GM19372 (cell line): Measurements from ENCODE around the gene CACNA2D2.
A peak's percentile ranks its signal among the peaks of the same experiment; 100 is the strongest.

Experiments used
- ATAC-seq: cut with Tn5 transposase; IDR thresholded peaks from one replicate; pipeline ENCODE4 v1.9.1; 2021; ENCODE audit warnings: mild to moderate bottlenecking, low read depth, moderate library complexity; ENCODE audit not compliant: unreplicated experiment

CACNA2D2 gene

DNA sequence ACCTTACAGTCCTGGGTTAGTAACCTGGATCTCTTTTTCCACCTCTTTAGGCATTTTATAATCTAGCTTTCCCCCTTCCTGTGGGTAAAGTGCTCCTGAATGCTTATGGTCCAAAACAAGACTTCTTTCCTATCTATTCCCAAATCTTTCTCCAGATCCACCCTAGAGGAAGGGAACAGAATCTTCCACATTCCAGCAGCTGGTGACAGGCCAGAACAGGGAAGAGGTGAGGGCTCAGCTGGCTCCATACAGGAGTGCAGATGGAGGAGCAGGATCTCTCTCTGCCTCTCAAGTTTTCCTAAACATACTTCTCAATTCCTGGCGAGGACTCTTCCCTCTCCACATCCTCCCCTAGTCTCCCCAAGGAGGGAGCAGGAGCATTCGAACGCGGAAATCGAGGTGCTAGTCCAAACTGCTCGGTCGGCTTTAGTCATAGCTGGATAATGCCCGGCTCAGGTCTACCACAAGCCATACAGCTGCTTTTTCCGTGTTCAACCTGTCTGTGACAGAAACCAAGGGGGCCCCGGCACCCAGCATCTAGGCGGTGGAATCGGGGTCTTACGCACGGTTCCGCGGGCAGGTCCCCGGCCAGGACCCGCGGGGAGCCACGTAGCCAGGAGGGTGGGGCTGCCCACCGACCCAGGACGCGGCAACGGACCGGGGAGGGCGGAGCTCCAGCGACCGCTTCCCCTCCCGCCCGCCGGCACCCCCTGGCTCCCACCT, 166.8 kb downstream of the CACNA2D2 start:
- ATAC-seq, result peak; percentile 33

DNA sequence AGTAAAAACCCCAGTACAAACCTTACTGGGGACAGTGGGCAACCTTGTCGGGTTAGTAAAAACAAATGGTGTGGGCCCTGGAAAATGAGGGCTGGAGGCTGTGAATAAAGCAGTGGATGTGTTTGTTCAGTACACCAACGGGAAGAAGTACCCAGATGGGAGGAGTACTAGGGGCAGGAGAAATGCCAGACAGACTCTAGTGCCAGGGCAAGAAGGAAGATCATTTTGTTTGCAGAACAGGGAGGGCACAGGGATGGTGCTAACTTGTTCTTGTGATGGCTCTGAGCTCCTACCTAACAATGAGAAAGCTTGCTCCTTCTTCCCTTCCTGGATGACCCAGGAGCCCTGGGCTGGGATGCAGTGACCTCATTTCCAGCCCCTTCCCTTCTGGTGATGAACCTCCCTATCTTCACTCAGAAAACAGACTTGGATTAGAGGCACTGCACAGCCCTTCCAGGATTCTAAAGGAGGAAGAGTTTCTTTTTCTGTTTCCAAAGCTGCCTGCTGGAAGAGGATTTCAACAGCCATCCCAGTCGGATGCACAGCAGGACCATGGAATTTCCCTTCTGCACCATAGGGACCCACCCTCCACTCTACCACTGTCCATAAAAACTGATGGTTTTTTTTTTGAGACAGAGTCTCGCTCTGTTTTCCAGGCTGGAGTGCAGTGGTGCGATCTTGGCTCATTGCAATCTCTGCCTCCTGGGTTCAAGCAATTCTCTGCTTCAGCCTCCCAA, 168.9 kb downstream of the CACNA2D2 start:
- ATAC-seq, result no peak

DNA sequence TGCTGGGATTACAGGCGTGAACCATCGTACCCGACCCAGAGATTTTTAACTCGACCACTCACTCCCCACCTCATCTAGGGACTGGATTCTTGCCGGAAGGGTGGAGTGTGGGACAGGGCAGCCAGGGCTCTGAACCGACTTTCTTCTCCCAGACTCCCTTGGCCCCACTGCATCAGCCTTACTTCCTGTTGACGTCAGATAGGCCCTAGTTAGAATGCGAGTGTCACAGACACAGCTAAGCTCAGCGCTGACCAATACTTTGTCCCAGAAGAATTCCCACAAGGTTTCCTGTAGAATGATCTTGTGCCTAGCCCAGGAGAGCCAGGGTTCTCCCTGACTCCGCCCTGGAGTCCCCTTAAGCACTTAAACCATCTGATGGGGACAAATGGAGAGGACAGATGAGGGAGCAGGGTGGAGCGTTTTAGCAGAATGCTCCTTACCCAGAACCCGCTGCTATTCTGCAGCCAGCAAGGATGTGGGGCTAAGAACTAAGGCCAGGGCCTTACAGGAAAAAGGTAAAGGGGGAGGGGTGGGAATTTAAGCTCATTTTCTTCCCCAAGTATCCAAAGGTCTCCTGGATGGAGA, 169.6 kb downstream of the CACNA2D2 start:
- no peak for ATAC-seq

DNA sequence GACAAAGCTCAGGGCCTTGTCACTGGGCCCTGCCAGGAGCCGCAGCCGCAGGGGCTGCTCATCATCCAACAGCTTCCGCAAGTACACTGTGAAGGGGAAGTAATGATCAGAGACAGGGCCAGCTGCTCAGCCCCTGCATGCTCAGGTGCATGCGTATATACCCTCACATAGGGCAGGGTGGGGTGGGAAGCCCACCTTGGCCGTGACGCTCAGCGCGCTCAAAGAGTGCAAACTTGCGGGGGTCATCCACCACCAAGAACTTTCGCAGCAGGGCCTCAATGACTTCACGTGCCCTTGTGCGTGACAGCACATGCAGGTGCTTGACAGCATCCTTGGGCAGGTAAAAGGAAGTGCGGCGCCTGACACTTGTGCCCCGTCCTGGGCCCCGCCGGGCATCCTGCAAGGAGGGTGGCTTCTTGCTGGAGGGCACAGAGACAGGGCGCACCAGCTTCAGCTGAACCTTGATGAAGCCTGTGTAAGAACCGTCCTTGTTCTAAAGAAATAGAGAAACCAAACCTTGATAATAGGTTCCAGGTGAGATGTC, 172.0 kb downstream of the CACNA2D2 start:
- no peak for ATAC-seq

DNA sequence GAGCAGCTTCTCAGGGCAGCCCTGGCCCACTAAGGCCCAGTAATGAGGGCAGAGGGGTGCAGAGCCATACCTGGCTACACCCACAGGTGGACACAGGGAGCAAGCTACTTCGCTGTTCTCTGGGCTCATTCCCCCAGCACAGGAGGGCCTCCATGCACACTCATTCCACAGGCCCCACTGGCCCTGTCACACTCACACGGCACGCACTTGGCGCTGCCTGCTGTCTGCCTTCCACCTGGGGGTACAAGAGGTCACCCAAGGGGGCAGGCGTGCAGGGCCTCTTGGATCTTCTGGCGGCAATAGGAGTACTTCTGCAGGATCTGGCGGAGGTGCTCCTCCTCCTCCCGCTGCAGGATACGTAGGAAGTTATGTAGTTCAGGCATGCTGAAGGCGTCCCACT, 173.1 kb downstream of the CACNA2D2 start:
- no peak for ATAC-seq

DNA sequence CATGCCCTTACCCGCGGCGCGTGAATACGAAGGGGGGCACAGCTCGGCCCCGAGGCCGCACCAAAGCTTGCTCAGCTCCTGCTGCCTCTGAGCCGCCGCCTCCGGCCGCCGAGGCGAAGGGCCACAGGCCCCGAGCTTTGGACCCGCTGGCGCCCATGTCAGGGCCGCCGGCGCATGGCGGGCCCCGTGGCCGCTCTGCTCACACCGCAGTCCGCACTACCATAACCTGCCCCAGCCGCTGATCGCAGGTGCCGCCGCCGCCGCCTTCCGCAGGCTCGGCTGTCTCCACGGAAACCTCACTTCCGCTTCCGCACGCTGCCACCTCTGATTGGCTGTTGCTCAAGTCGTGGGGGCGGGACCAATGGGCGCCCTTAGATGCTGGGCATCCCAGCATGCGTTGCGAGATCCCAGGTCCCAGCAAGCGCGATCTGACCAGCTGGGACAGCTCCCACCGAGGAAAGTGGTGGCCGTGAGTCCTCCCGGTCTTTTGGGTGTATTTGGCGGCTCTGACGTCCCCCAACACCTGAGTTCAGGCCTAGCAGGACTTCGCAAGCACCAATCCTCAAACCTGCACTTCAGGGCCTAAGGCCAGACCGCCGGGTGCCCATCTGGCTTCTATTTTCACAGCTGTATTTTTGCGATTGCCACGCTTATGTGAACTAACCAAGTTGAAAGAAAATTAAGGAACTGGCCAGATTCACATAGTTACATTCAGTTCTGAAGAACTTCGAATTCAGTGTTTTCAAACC, 175.3 kb downstream of the CACNA2D2 start, which contains the start of gene TUSC2:
Gene TUSC2 (minus strand): TSS at position 281 of the 749 bp plus-strand sequence. CDS start 124 bp downstream, at position 157.
- peak; percentile 89 for ATAC-seq

DNA sequence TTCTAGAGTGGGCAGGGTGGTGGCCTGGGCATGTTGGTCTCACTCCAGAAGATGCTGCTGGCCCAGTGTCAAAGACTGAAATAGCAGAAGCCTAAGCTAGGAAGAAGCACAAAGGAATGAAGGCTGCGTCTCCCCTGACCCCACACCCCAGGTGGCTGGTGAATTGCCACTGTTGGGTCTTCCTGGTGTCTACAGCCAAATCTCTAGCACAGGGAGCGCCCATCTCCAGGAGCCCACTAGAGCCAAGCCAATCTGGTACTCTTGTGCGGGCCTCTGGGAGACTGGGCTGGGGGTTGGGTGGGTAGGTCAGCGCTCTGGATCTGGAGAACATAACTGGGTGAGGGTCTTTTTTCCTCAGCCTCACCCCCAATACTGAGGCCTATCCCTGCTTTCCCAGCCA, 176.3 kb downstream of the CACNA2D2 start:
- no peak for ATAC-seq

DNA sequence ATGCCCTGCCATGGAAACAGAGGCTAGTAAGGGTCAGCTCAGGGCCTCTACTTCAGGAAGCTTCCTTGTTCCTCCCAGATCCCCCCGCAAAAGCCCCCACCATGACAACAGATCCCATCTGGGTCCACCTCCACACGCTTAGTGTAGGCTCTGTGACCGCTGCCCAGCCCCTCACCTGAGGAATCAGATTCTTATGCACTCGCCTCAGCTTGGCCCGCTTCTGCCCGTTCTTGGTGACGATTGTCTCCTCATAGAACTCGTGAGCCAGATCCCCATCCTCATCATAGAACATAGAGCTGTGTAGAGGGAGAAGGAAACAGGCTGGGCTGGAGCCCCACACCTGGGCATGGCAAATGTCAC, 177.3 kb downstream of the CACNA2D2 start:
- no peak for ATAC-seq

DNA sequence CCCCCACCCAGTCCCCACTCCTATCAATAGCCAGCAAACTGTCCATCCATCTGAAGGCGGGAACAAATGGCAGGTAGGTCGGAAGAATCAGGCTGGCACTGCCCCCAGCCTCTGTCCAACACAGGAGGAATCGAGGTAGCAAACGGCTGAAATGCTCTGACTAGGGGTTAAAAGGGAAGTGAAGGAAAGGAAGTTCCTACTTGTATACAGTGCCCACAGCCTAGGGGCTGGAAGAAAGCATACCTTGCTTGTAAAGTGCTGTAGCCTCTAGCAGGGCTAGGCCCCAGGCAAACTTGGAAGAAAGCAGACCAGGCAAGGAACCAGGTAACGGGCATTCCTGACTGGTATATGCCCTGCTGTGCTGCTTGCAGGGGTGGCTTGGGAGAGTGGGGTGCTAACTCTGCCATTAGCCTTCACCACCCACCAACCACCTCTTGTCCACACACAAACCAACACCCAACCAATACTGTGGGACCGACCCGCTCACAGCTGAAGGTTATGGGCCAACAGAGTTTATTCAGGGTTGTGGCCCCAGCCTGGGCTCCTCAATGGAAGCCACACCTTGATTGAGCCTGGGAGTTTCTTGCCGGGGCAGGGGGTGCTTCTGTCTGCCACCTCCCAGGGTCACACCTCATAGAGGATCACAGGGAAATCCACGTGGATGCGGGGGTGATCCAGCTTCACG, 177.8 kb downstream of the CACNA2D2 start:
- ATAC-seq, result no peak

DNA sequence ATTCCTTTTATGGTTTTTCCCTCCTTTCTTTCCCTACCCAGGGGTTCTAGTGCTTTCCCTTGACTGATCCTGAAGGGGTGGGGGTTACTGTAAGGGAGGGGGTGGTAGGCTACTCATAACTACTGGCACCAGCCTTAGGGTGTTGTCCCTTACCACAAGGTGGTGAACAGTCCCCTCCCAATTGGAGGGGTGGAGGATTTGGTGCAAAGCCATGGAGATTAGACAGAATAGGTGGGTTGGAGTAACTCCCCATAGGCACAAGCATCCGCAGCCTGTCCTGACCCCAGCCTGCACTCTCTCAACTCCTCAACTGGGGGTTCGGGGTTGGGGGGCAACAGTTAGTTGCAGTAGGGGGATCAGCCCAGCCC, 178.3 kb downstream of the CACNA2D2 start:
- no peak for ATAC-seq

DNA sequence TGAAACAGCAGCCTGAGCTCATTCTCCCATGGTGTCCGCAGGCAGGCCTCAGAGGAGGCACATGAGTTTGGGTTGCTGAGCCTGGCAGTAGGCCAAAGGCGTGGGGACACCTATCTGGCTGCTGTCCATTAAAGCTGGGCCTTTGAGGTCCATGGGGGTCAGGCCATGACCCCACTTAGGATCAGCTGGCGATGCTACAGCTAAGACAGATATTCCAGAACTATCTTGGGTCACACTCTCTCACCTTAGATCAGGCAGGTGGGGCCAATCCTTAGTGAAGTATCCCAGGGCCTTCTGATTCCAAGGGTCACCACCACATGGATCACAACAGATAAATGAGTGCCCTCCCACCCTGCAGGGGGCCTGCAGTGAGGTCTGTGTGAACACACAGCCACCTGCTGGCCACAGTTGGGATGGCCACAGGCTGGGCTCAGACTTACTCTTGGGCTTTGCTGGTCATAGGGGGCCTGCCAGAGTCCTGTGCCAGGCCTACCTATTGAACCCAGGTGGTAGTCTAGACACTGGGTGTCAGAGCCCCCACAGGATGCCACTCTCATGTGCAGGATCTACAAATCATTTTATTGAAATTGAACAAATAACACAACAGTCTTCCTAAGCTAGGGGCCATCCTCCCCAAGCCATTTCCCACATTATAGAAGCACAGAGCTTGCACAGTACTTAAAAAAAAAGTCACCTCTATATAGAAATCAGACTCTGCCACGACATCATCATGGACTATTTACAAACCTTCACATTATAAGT, 178.9 kb downstream of the CACNA2D2 start:
- ATAC-seq, result no peak

DNA sequence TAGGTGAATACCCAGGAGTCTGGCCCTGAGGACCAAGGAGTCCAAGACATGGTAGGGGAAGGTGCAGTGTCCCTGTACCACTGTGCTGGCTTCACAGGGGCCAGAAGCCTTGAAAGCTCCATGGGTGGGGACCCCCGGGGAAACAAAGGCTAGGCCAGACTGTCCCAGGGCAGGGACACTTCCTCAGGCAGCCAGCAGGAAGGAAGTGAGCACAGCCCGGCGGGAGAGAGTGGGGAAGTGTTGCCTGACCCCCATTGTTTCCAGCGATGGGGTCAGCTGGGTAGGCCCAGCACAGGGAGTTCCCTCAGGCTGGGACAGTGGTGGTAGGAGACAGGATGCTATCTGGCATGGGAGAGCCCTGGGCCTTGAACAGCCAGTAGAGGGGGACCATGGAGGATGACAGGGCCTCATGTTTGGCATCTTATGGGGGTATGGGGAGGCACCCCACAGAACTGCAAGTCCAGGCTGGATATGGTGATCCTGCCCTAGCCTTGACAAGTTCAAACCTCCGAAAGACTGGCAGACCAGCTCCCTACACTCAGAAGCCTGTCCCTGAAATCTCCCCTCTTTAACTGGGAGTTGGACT, 179.7 kb downstream of the CACNA2D2 start:
- ATAC-seq, result no peak

DNA sequence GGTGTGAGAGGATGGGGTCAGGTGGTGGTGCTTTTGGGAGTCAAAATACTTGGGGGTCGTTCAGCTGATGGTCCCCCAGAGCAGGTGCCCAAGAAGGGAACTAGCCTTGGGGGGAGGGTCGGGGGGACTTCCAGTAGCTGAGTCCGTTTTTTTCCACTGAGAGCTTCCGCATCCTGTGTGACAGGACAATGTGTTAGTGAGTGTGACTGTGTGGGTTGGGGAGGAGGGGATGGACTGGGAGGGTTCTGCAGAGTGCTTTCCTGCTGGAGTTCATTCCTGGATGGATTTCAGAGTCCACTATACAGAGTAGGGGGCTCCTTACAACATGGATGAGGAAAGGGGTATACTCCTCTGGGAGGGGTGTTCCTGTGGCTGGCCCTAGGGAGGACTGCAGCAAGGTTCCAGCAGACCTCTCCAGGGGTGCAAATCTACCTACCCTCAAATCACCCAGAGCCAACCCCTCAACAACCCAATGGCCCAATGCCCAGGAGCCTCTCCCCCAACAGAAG, 180.3 kb downstream of the CACNA2D2 start:
- ATAC-seq, result no peak

DNA sequence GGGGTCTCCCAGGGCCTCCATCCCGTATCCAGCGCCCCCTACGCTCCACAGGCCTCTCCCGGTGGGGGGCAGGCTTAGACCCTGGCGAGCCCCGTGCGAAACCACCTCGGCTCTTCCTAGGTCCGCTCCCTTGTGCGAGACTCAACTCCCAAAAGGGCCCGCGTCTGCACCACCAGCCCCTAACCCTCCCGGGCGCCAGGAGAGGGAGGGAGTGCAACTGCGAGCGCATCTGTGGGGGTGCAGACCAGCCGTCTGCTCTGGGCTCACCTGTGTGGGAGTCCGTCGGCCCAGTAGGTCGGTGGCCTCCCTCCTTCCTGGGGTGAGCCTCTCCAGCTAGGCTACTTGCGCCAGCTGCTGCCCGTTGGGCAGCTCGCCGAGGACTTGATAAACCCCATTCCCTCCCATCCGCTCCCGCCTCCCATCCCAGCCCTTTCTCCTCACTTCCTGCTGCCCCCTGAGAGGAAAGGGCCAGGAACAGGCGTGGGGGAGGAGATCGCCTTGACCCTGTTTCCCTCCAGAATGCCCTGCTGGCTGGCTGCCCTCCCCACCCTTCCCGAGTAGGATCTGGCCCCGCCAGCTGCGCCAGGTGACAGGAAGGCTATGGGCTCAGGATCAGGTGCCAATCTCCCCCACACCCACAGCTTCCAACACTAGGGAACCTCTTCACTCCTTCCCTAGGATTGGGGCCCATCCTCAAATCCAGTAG, 180.9 kb downstream of the CACNA2D2 start, which contains the start of gene HYAL2:
Gene HYAL2 (minus strand): TSS at position 360 of the 706 bp plus-strand sequence. CDS start 2,256 bp downstream, outside the sequence.
- ATAC-seq, result no peak

DNA sequence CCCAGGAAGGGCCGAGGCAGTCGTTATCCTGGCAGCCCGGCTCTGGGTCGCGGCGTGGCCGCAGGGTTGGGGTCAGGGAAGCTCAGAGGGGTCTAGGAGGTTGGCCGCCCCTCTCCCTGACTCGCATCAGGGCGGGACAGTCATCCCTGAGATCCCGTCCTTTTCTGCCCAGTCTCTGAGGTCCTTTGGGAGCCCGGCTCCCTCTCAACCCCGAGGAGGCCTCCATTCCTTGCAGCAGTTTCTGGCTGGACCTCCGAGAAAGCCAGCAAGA, 181.4 kb downstream of the CACNA2D2 start:
- no peak for ATAC-seq

DNA sequence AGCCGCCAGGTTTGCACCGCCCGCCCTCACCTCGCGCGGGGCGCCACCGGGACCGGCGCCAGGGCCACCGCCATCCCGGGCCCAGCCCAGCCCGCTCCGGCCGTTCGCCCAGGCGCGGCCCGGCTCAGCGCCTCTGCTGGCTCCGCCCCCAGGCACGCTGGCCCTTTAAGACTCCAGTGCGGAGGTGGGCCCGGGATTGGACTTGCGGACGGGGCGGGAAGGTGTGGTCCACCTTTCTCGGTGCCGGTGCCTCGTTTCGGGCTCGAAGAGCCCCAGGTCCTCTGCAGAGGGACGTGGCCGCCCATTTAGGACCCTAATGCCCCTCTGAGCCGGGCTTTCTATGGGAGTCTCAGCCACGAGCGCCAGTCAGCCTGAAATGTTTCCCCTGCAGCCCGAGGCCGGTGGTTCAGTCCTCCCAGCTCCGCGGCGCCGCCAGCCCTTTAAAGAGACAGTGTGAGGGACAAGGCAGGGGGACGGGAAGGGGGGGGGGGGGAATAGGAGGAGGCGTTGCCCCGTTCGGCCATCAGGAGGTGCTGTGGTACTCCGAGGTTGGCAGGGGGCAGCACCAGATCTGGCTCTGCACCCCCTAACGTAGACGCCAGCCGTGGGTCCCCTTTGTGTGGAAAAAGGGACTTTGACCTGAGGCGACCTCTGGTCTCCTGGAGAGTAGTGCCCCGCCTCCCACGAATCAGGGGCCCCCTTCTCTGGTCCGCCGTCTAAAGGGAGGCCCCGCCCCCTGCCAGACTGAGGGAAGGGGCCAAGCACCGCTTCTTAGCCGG, 181.9 kb downstream of the CACNA2D2 start:
- peak; percentile 85 for ATAC-seq

DNA sequence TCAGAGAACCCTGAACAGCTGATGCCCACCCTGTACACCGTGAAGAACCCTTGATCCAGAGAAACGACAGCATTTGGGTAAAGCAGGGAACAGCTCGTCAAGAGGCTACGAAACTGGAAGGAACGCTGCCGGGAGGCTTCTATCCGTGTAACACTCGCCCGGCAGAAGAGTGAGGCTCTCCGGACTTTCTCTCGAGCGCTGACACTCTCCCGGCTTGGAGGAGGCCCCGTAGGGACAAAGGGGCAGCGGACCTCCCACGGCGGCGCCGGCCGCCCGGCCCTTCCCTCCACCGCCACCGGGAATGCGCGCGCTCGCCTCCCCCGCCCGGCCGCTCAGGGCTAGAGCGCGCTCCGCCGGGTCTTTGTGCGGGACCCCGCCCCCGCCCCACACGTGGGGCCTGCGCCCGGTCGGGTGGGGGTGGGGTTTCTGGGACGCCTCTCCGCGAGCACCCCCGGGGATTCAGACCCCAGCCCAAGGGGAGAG, 182.5 kb downstream of the CACNA2D2 start:
- peak; percentile 62 for ATAC-seq
